DOHH2 (cell line): Measurements from ENCODE around the gene INPP5B.

Experiments
- CTCF ChIP-seq: fragments of 200-600 bp; sonication (generic); IDR thresholded peaks from one replicate; pipeline ENCODE4 v1.5.1; 2014; ENCODE audit warnings: antibody characterized with exemption, mild to moderate bottlenecking, low read depth, low read length; ENCODE audit not compliant: poor library complexity, severe bottlenecking
- EZH2phosphoT487 ChIP-seq: fragments of 200-600 bp; sonication (generic); IDR thresholded peaks from 2 replicates; pipeline ENCODE4 v1.6.1; 2017; ENCODE audit warnings: borderline replicate concordance, mild to moderate bottlenecking, antibody characterized with exemption, low read length, moderate library complexity, mixed read lengths

- no peak for TF ChIP-seq CTCF
- no peak for TF ChIP-seq EZH2phosphoT487
Measured at GRCh38 chr1:37932759-37933158, 14.1 kb downstream of the INPP5B start.
